HEK293 (cell line): ENCODE results near the gene ELOVL3.

Experiments
- GFI1B ChIP-seq: fragments of 450-650 bp; formaldehyde crosslinking; IDR thresholded peaks from 2 replicates; pipeline ENCODE4 v1.5.1; 2016; ENCODE audit warnings: missing biosample characterization, missing genetic modification characterization
- HOXC10 ChIP-seq: sonication (generic); formaldehyde crosslinking; IDR thresholded peaks from 2 replicates; pipeline ENCODE4 v1.8.1; 2023; ENCODE audit warnings: mild to moderate bottlenecking, missing genetic modification reagents
- OSR2 ChIP-seq: fragments of 450-650 bp; formaldehyde crosslinking; IDR thresholded peaks from 2 replicates; pipeline ENCODE4 v1.5.1; 2016; ENCODE audit warnings: missing biosample characterization, missing genetic modification characterization
- ZBTB21 ChIP-seq: fragments of 450-650 bp; formaldehyde crosslinking; IDR thresholded peaks from 2 replicates; pipeline ENCODE4 v1.5.1; 2017; ENCODE audit warnings: missing biosample characterization, missing genetic modification characterization
- ZBTB48 ChIP-seq: fragments of 450-650 bp; formaldehyde crosslinking; IDR thresholded peaks from 2 replicates; pipeline ENCODE4 v1.5.1; 2016; ENCODE audit warnings: missing biosample characterization, missing genetic modification characterization
- ZNF121 ChIP-seq: fragments of 450-650 bp; formaldehyde crosslinking; IDR thresholded peaks from 2 replicates; pipeline ENCODE4 v1.5.1; 2016; ENCODE audit warnings: missing biosample characterization, missing genetic modification characterization
- ZNF140 ChIP-seq: fragments of 450-650 bp; formaldehyde crosslinking; IDR thresholded peaks from 2 replicates; pipeline ENCODE4 v1.5.1; 2016; ENCODE audit warnings: missing biosample characterization, missing genetic modification characterization
- ZNF169 ChIP-seq: fragments of 450-650 bp; formaldehyde crosslinking; IDR thresholded peaks from 2 replicates; pipeline ENCODE4 v1.5.1; 2016; ENCODE audit warnings: missing biosample characterization, missing genetic modification characterization
- ZNF37A ChIP-seq: fragments of 450-650 bp; IDR thresholded peaks from 2 replicates; pipeline ENCODE4 v1.5.1; 2018; ENCODE audit warnings: missing biosample characterization, missing genetic modification characterization
- ZNF394 ChIP-seq: fragments of 450-650 bp; formaldehyde crosslinking; IDR thresholded peaks from 2 replicates; pipeline ENCODE4 v1.5.1; 2016; ENCODE audit warnings: missing biosample characterization, missing genetic modification characterization, mild to moderate bottlenecking, moderate library complexity, borderline replicate concordance
- ZNF48 ChIP-seq: fragments of 450-650 bp; formaldehyde crosslinking; IDR thresholded peaks from 2 replicates; pipeline ENCODE4 v1.5.1; 2016; ENCODE audit warnings: missing biosample characterization, missing genetic modification characterization
- ZNF530 ChIP-seq: fragments of 450-650 bp; formaldehyde crosslinking; IDR thresholded peaks from 2 replicates; pipeline ENCODE4 v1.5.1; 2016; ENCODE audit warnings: low read depth, missing biosample characterization, missing genetic modification characterization
- ZNF561 ChIP-seq: fragments of 450-650 bp; IDR thresholded peaks from 2 replicates; pipeline ENCODE4 v1.5.1; 2018; ENCODE audit warnings: missing biosample characterization, missing genetic modification characterization, borderline replicate concordance
- ZNF571 ChIP-seq: fragments of 450-650 bp; formaldehyde crosslinking; IDR thresholded peaks from 2 replicates; pipeline ENCODE4 v1.5.0; 2017; ENCODE audit warnings: missing biosample characterization, missing genetic modification characterization
- ZNF670 ChIP-seq: fragments of 450-650 bp; formaldehyde crosslinking; IDR thresholded peaks from 2 replicates; pipeline ENCODE4 v1.5.1; 2016; ENCODE audit warnings: missing biosample characterization, missing genetic modification characterization, low read depth
- ZNF677 ChIP-seq: fragments of 450-650 bp; IDR thresholded peaks from 2 replicates; pipeline ENCODE4 v1.5.0; 2018; ENCODE audit warnings: missing biosample characterization, mild to moderate bottlenecking, missing genetic modification characterization, moderate library complexity
- ZNF791 ChIP-seq: fragments of 450-650 bp; formaldehyde crosslinking; IDR thresholded peaks from 2 replicates; pipeline ENCODE4 v1.5.1; 2016; ENCODE audit warnings: missing biosample characterization, missing genetic modification characterization
- ZNF837 ChIP-seq: fragments of 450-650 bp; formaldehyde crosslinking; IDR thresholded peaks from 2 replicates; pipeline ENCODE4 v1.5.1; 2016; ENCODE audit warnings: missing biosample characterization, missing genetic modification characterization
- ZSCAN16 ChIP-seq: fragments of 450-650 bp; formaldehyde crosslinking; IDR thresholded peaks from 2 replicates; pipeline ENCODE4 v1.5.1; 2016; ENCODE audit warnings: missing biosample characterization, missing genetic modification characterization
- TF ChIP-seq, protein P1 (sequence below): fragments of 450-650 bp; formaldehyde crosslinking; IDR thresholded peaks from 2 replicates; pipeline ENCODE4 v1.5.1; 2016; ENCODE audit warnings: missing biosample characterization, missing genetic modification characterization
- TF ChIP-seq, protein P2 (sequence below): fragments of 450-650 bp; formaldehyde crosslinking; optimal IDR thresholded peaks from 2 replicates; pipeline ENCODE3; 2016; ENCODE audit warnings: missing biosample characterization, mild to moderate bottlenecking, missing genetic modification characterization
- TF ChIP-seq, protein P3 (sequence below): fragments of 450-650 bp; formaldehyde crosslinking; IDR thresholded peaks from 2 replicates; pipeline ENCODE4; 2016; ENCODE audit warnings: missing biosample characterization, missing genetic modification characterization
- TF ChIP-seq, protein P4 (sequence below): fragments of 450-650 bp; formaldehyde crosslinking; IDR thresholded peaks from 2 replicates; pipeline ENCODE4 v1.5.1; 2016; ENCODE audit warnings: missing biosample characterization, missing genetic modification characterization
- TF ChIP-seq, protein P5 (sequence below): fragments of 450-650 bp; formaldehyde crosslinking; IDR thresholded peaks from 2 replicates; pipeline ENCODE4 v1.5.1; 2017; ENCODE audit warnings: missing biosample characterization, missing genetic modification characterization
- TF ChIP-seq, protein P6 (sequence below): fragments of 450-650 bp; formaldehyde crosslinking; IDR thresholded peaks from 2 replicates; pipeline ENCODE4 v1.5.1; 2016; ENCODE audit warnings: missing biosample characterization, missing genetic modification characterization
- TF ChIP-seq, protein P7 (sequence below): fragments of 450-650 bp; IDR thresholded peaks from 2 replicates; pipeline ENCODE4 v1.5.1; 2018; ENCODE audit warnings: missing biosample characterization, missing genetic modification characterization

The ELOVL3 gene

DNA sequence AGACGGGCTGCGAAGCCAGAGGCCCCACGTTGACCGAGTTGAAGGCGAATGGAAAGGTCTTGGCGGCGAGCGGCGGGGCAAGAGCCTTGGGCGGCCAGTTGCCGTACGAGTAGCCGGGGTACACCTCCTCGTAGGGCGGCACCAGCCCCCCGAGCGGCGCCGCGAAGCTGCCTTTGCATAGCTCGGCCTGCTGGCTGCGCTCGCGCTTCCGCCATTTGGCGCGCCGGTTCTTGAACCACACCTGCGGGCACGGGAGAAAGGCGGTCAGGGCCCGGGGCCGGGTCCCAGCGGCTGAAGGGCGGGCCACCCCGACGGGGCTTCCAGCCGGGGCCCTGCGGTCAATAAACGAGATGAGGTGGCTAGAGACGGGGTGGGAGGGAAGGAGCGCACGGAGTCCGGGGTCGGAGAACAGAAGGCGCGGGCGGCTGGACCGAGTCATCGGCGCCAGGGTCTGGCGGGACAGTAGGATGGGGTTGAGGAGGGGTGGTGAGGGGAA is 4.8 kb downstream of the ELOVL3 start (continued):
- TF ChIP-seq GFI1B (tag by site-specific recombination) (no peak), ZNF571 (tag by site-specific recombination) (no peak), ZNF37A (no peak), ZNF121 (tag by site-specific recombination) (no peak), ZNF530 (tag by site-specific recombination) (no peak), ZNF670 (tag by site-specific recombination) (no peak), ZNF561 (tag by site-specific recombination) (no peak), ZNF791 (tag by site-specific recombination) (no peak), ZNF837 (no peak), ZBTB48 (no peak), ZBTB21 (tag by site-specific recombination) (no peak), ZNF677 (tag by site-specific recombination) (no peak), ZNF394 (no peak), OSR2 (tag by site-specific recombination) (no peak), ZNF140 (tag by site-specific recombination) (no peak), ZNF169 (tag by site-specific recombination) (no peak), ZSCAN16 (tag by site-specific recombination) (no peak), HOXC10 (no peak), ZNF48 (tag by site-specific recombination) (no peak)
- TF ChIP-seq, protein P1, sequence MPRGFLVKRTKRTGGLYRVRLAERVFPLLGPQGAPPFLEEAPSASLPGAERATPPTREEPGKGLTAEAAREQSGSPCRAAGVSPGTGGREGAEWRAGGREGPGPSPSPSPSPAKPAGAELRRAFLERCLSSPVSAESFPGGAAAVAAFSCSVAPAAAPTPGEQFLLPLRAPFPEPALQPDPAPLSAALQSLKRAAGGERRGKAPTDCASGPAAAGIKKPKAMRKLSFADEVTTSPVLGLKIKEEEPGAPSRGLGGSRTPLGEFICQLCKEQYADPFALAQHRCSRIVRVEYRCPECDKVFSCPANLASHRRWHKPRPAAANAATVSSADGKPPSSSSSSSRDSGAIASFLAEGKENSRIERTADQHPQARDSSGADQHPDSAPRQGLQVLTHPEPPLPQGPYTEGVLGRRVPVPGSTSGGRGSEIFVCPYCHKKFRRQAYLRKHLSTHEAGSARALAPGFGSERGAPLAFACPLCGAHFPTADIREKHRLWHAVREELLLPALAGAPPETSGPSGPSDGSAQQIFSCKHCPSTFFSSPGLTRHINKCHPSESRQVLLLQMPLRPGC (tag by site-specific recombination) = no peak
- TF ChIP-seq, protein P2, sequence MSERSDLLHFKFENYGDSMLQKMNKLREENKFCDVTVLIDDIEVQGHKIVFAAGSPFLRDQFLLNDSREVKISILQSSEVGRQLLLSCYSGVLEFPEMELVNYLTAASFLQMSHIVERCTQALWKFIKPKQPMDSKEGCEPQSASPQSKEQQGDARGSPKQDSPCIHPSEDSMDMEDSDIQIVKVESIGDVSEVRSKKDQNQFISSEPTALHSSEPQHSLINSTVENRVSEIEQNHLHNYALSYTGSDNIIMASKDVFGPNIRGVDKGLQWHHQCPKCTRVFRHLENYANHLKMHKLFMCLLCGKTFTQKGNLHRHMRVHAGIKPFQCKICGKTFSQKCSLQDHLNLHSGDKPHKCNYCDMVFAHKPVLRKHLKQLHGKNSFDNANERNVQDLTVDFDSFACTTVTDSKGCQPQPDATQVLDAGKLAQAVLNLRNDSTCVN = peak; percentile 68
- TF ChIP-seq, protein P3, sequence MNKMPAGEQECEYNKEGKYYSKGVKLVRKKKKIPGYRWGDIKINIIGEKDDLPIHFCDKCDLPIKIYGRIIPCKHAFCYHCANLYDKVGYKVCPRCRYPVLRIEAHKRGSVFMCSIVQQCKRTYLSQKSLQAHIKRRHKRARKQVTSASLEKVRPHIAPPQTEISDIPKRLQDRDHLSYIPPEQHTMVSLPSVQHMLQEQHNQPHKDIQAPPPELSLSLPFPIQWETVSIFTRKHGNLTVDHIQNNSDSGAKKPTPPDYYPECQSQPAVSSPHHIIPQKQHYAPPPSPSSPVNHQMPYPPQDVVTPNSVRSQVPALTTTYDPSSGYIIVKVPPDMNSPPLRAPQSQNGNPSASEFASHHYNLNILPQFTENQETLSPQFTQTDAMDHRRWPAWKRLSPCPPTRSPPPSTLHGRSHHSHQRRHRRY (tag by site-specific recombination) = no peak
- TF ChIP-seq, protein P4, sequence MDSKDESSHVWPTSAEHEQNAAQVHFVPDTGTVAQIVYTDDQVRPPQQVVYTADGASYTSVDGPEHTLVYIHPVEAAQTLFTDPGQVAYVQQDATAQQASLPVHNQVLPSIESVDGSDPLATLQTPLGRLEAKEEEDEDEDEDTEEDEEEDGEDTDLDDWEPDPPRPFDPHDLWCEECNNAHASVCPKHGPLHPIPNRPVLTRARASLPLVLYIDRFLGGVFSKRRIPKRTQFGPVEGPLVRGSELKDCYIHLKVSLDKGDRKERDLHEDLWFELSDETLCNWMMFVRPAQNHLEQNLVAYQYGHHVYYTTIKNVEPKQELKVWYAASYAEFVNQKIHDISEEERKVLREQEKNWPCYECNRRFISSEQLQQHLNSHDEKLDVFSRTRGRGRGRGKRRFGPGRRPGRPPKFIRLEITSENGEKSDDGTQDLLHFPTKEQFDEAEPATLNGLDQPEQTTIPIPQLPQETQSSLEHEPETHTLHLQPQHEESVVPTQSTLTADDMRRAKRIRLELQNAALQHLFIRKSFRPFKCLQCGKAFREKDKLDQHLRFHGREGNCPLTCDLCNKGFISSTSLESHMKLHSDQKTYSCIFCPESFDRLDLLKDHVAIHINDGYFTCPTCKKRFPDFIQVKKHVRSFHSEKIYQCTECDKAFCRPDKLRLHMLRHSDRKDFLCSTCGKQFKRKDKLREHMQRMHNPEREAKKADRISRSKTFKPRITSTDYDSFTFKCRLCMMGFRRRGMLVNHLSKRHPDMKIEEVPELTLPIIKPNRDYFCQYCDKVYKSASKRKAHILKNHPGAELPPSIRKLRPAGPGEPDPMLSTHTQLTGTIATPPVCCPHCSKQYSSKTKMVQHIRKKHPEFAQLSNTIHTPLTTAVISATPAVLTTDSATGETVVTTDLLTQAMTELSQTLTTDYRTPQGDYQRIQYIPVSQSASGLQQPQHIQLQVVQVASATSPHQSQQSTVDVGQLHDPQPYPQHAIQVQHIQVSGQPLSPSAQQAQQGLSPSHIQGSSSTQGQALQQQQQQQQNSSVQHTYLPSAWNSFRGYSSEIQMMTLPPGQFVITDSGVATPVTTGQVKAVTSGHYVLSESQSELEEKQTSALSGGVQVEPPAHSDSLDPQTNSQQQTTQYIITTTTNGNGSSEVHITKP (tag by site-specific recombination) = no peak
- TF ChIP-seq, protein P5, sequence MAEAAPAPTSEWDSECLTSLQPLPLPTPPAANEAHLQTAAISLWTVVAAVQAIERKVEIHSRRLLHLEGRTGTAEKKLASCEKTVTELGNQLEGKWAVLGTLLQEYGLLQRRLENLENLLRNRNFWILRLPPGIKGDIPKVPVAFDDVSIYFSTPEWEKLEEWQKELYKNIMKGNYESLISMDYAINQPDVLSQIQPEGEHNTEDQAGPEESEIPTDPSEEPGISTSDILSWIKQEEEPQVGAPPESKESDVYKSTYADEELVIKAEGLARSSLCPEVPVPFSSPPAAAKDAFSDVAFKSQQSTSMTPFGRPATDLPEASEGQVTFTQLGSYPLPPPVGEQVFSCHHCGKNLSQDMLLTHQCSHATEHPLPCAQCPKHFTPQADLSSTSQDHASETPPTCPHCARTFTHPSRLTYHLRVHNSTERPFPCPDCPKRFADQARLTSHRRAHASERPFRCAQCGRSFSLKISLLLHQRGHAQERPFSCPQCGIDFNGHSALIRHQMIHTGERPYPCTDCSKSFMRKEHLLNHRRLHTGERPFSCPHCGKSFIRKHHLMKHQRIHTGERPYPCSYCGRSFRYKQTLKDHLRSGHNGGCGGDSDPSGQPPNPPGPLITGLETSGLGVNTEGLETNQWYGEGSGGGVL (tag by site-specific recombination) = peak; percentile 47; the same call in 1 of the 2 replicates
- TF ChIP-seq, protein P6, sequence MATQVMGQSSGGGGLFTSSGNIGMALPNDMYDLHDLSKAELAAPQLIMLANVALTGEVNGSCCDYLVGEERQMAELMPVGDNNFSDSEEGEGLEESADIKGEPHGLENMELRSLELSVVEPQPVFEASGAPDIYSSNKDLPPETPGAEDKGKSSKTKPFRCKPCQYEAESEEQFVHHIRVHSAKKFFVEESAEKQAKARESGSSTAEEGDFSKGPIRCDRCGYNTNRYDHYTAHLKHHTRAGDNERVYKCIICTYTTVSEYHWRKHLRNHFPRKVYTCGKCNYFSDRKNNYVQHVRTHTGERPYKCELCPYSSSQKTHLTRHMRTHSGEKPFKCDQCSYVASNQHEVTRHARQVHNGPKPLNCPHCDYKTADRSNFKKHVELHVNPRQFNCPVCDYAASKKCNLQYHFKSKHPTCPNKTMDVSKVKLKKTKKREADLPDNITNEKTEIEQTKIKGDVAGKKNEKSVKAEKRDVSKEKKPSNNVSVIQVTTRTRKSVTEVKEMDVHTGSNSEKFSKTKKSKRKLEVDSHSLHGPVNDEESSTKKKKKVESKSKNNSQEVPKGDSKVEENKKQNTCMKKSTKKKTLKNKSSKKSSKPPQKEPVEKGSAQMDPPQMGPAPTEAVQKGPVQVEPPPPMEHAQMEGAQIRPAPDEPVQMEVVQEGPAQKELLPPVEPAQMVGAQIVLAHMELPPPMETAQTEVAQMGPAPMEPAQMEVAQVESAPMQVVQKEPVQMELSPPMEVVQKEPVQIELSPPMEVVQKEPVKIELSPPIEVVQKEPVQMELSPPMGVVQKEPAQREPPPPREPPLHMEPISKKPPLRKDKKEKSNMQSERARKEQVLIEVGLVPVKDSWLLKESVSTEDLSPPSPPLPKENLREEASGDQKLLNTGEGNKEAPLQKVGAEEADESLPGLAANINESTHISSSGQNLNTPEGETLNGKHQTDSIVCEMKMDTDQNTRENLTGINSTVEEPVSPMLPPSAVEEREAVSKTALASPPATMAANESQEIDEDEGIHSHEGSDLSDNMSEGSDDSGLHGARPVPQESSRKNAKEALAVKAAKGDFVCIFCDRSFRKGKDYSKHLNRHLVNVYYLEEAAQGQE (tag by site-specific recombination) = no peak
- TF ChIP-seq, protein P7, sequence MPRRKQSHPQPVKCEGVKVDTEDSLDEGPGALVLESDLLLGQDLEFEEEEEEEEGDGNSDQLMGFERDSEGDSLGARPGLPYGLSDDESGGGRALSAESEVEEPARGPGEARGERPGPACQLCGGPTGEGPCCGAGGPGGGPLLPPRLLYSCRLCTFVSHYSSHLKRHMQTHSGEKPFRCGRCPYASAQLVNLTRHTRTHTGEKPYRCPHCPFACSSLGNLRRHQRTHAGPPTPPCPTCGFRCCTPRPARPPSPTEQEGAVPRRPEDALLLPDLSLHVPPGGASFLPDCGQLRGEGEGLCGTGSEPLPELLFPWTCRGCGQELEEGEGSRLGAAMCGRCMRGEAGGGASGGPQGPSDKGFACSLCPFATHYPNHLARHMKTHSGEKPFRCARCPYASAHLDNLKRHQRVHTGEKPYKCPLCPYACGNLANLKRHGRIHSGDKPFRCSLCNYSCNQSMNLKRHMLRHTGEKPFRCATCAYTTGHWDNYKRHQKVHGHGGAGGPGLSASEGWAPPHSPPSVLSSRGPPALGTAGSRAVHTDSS = no peak
